ENCODE measurements around the gene CFAP100. TPM values are rescaled to one million over a fixed set of nuclear protein-coding genes. Genes with fewer than 3 reads are reported as not detected.

The CFAP100 gene
- total RNA-seq, 5 donors from 2014 or later (not counting 1 experiment from before 2014, with no cell fraction given), result not detected

GRCh38 chr3:126349071-126349470, 45.6 kb upstream of the CFAP100 start:
- H3K27ac Mint-ChIP-seq, result no peak overlapping the region
- ATAC-seq (replicated peaks in 1 of 4), result no peak

DNA sequence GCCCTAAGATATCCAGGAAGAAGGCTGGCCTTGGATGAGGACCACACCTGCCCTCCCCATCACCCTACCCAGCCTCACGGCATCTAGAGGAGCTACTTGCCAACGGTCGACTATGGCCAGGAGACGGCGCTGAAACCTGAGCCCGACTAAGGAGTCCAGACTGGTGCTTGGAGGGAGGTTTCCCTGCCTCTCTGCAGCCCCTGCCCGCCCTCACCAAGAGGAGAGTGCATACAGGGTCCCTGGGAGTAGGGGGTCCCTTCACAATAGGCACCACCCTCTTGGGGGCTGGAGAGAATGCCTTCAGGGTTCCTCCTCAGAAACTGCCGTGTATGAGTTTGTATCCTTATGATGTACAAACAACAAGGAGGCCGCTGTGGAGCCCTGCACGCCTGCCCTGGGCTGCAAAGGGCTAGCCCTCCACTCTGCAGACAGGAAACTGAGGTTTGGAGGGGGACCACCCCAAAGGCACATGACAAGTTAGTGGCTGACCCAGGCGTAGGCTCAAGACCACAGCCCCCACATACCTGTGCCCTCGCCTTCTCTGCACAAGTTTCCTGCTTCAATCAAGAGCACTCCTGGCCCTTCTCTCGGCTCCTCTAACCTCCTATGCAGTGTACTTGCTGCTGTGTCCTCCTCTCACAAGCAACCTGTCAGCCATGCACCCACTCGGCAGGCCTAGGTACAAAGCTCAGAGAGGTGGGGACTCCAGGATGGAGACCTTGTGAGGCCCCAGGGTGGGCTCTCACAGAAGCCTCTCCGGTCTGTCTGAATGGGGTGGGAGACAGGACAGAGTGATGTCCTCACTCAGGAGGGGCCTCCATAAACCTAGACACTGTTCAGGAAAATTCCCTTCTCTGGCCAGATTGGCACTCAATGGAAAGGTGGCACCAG, 44.9 kb upstream of the CFAP100 start:
- WGBS (ENCODE audit: insufficient coverage), result 80% methylated on average over 3 of the region's 15 CpGs
- Histone ChIP-seq H3K27ac (ENCODE audit: low read length) (no peak overlapping the region), H3K36me3 (ENCODE audit: control insufficient read depth in 2 of 2, extremely low read depth in 1 of 2, insufficient read depth in 1 of 2, low read length in 1 of 2) (no peaks in the 10 kb centered on the region), H3K9me3 (no peaks in the 10 kb centered on the region), H3K27me3 (replicated peaks in 1 of 2; ENCODE audit: control insufficient read depth in 2 of 2, extremely low read depth in 1 of 2, insufficient read depth in 2 of 2, low read length in 1 of 2) (peaks cover 0 to 18% of the 10 kb centered on the region in 2 experiments), H3K4me3 (ENCODE audit: control insufficient read depth in 1 of 2, extremely low read depth in 1 of 2, low read length in 1 of 2) (no peak overlapping the region), H3K4me1 (ENCODE audit: control insufficient read depth in 1 of 2, extremely low read depth in 1 of 2, insufficient read depth in 2 of 2, low read length in 2 of 2) (no peaks in the 10 kb centered on the region)
- ChIA-PET CTCF (no interaction called here), POLR2A (no interaction called here)
- Mint-ChIP-seq H3K27me3 (peaks cover 0 to 6% of the 10 kb centered on the region in 2 donors), H3K4me3 (no peak overlapping the region), H3K4me1 (no peaks in the 10 kb centered on the region), H3K9me3 (no peaks in the 10 kb centered on the region), H3K36me3 (no peaks in the 10 kb centered on the region), H3K27ac (no peak overlapping the region)
- ATAC-seq (replicated peaks in 1 of 4) (no peak), DNase-seq (no peak)

More at GRCh38 chr3:126349071-126349470, 45.6 kb upstream of the CFAP100 start:
- Histone ChIP-seq H3K27me3 (replicated peaks in 1 of 2; ENCODE audit: control insufficient read depth in 2 of 2, extremely low read depth in 1 of 2, insufficient read depth in 2 of 2, low read length in 1 of 2) (peaks cover 0 to 10% of the 10 kb centered on the region in 2 experiments), H3K36me3 (ENCODE audit: control insufficient read depth in 2 of 2, extremely low read depth in 1 of 2, insufficient read depth in 1 of 2, low read length in 1 of 2) (no peaks in the 10 kb centered on the region), H3K4me1 (ENCODE audit: control insufficient read depth in 1 of 2, extremely low read depth in 1 of 2, insufficient read depth in 2 of 2, low read length in 2 of 2) (no peaks in the 10 kb centered on the region), H3K9me3 (no peaks in the 10 kb centered on the region), H3K4me3 (ENCODE audit: control insufficient read depth in 1 of 2, extremely low read depth in 1 of 2, low read length in 1 of 2) (no peak overlapping the region), H3K27ac (ENCODE audit: low read length) (no peak overlapping the region)
- Mint-ChIP-seq H3K9me3 (no peaks in the 10 kb centered on the region), H3K27me3 (peaks cover 0 to 5% of the 10 kb centered on the region in 2 donors), H3K4me1 (no peaks in the 10 kb centered on the region), H3K36me3 (no peaks in the 10 kb centered on the region), H3K4me3 (no peak overlapping the region)
- POLR2A ChIA-PET, result no interaction called here
- 87% methylated on average over 6 of the region's 6 CpGs for WGBS (ENCODE audit: insufficient coverage)
- peak in 1 of 35 experiments; percentile 12 for DNase-seq
- CTCF ChIA-PET, result no interaction called here

- Mint-ChIP-seq H3K4me1 (peaks cover 2 to 4% (median 3%) of the 10 kb centered on the region in 3 donors), H3K27me3 (peaks cover 3 to 12% of the 10 kb centered on the region in 2 donors), H3K9me3 (no peaks in the 10 kb centered on the region), H3K4me3 (no peak overlapping the region), H3K27ac (no peak overlapping the region), H3K36me3 (no peaks in the 10 kb centered on the region)
- Histone ChIP-seq H3K27ac (ENCODE audit: low read length) (no peak overlapping the region), H3K9me3 (no peaks in the 10 kb centered on the region), H3K27me3 (replicated peaks in 1 of 2; ENCODE audit: control insufficient read depth in 2 of 2, extremely low read depth in 1 of 2, insufficient read depth in 2 of 2, low read length in 1 of 2) (peaks cover 2 to 25% of the 10 kb centered on the region in 2 experiments), H3K36me3 (ENCODE audit: control insufficient read depth in 2 of 2, extremely low read depth in 1 of 2, insufficient read depth in 1 of 2, low read length in 1 of 2) (no peaks in the 10 kb centered on the region), H3K4me1 (ENCODE audit: control insufficient read depth in 1 of 2, extremely low read depth in 1 of 2, insufficient read depth in 2 of 2, low read length in 2 of 2) (peaks cover 0 to 1% of the 10 kb centered on the region in 2 experiments), H3K4me3 (ENCODE audit: control insufficient read depth in 1 of 2, extremely low read depth in 1 of 2, low read length in 1 of 2) (no peak overlapping the region)
- CTCF ChIA-PET, result no interaction called here
- WGBS (ENCODE audit: insufficient coverage), result 83% methylated on average over 9 of the region's 9 CpGs
- POLR2A ChIA-PET, result no interaction called here
- ATAC-seq (replicated peaks in 1 of 4), result no peak
- no peak for DNase-seq
These were observed 44.1 kb upstream of the CFAP100 start for GRCh38 chr3:126350502-126351085.

GRCh38 chr3:126351086-126351770, 43.5 kb upstream of the CFAP100 start:
- no peaks in the 10 kb centered on the region for H3K36me3 ChIP-seq (ENCODE audit: control insufficient read depth in 2 of 2, extremely low read depth in 1 of 2, insufficient read depth in 1 of 2, low read length in 1 of 2)
- no peak overlapping the region for H3K4me3 ChIP-seq (ENCODE audit: control insufficient read depth in 1 of 2, extremely low read depth in 1 of 2, low read length in 1 of 2)
- Mint-ChIP-seq H3K9me3 (no peaks in the 10 kb centered on the region), H3K36me3 (no peaks in the 10 kb centered on the region), H3K27me3 (peaks cover 5 to 15% of the 10 kb centered on the region in 2 donors), H3K27ac (no peak overlapping the region), H3K4me1 (peaks cover 4 to 10% (median 5%) of the 10 kb centered on the region in 3 donors), H3K4me3 (no peak overlapping the region)
- POLR2A ChIA-PET, result no interaction called here
- H3K27me3 ChIP-seq (replicated peaks in 1 of 2; ENCODE audit: control insufficient read depth in 2 of 2, extremely low read depth in 1 of 2, insufficient read depth in 2 of 2, low read length in 1 of 2), result peaks cover 2 to 32% of the 10 kb centered on the region in 2 experiments
- no peak for ATAC-seq (replicated peaks in 1 of 4)
- no peak for DNase-seq
- WGBS (ENCODE audit: insufficient coverage), result 80% methylated on average over 4 of the region's 10 CpGs
- peaks cover under 1 to 7% of the 10 kb centered on the region in 2 experiments for H3K4me1 ChIP-seq (ENCODE audit: control insufficient read depth in 1 of 2, extremely low read depth in 1 of 2, insufficient read depth in 2 of 2, low read length in 2 of 2)
- H3K27ac ChIP-seq (ENCODE audit: low read length), result no peak overlapping the region
- CTCF ChIA-PET, result no interaction called here
- no peaks in the 10 kb centered on the region for H3K9me3 ChIP-seq

- WGBS (ENCODE audit: insufficient coverage), result 86% methylated on average over 18 of the region's 18 CpGs
- no peaks in the 10 kb centered on the region for H3K9me3 ChIP-seq
- H3K9me3 Mint-ChIP-seq, result no peaks in the 10 kb centered on the region
- POLR2A ChIA-PET, result no interaction called here
- H3K36me3 ChIP-seq (ENCODE audit: control insufficient read depth in 2 of 2, extremely low read depth in 1 of 2, insufficient read depth in 1 of 2, low read length in 1 of 2), result no peaks in the 10 kb centered on the region
- H3K27me3 ChIP-seq (replicated peaks in 1 of 2; ENCODE audit: control insufficient read depth in 2 of 2, extremely low read depth in 1 of 2, insufficient read depth in 2 of 2, low read length in 1 of 2), result peaks cover 2 to 37% of the 10 kb centered on the region in 2 experiments
- DNase-seq, result no peak
- H3K4me3 ChIP-seq (ENCODE audit: control insufficient read depth in 1 of 2, extremely low read depth in 1 of 2, low read length in 1 of 2), result no peak overlapping the region
- H3K4me3 Mint-ChIP-seq, result no peak overlapping the region
- no peak overlapping the region for H3K27ac Mint-ChIP-seq
- H3K27me3 Mint-ChIP-seq, result peaks cover 8 to 17% of the 10 kb centered on the region in 2 donors
- no peaks in the 10 kb centered on the region for H3K36me3 Mint-ChIP-seq
- H3K4me1 ChIP-seq (ENCODE audit: control insufficient read depth in 1 of 2, extremely low read depth in 1 of 2, insufficient read depth in 2 of 2, low read length in 2 of 2), result peaks cover 4 to 12% of the 10 kb centered on the region in 2 experiments
- CTCF ChIA-PET, result no interaction called here
- no peak for ATAC-seq (replicated peaks in 1 of 4)
- H3K4me1 Mint-ChIP-seq, result peaks cover 7 to 13% (median 8%) of the 10 kb centered on the region in 3 donors
- no peak overlapping the region for H3K27ac ChIP-seq (ENCODE audit: low read length)
These were observed 42.8 kb upstream of the CFAP100 start for GRCh38 chr3:126351771-126352475.
